Coronary artery (tissue), 2 donors: ENCODE data around the gene INSL6.
A peak's percentile ranks its signal among the peaks of the same experiment; 100 is the strongest.
"Not testable (repeated sequence)": the region's sequence is repeated elsewhere in the genome, so short reads cannot be mapped to it uniquely, and the experiment has no call there.

Experiments
- DNase-seq: peaks from one replicate; pipeline ENCODE4 v3.0.0-alpha.2; 2017; ENCODE audit warnings: low spot score
- H3K27ac ChIP-seq, 2 donors: fragments of 200-600 bp; sonication (generic); one replicate each; pipeline ENCODE4 v1.5.1; 2016 to 2019
- H3K4me3 ChIP-seq: fragments of 200-600 bp; sonication (generic); 2 replicates; pipeline ENCODE4 v1.5.1; 2016; ENCODE audit warnings: mild to moderate bottlenecking, moderate library complexity
- TF ChIP-seq, protein P1 (sequence below): fragments of 200-600 bp; sonication (generic); IDR thresholded peaks from one replicate; pipeline ENCODE4 v1.5.1; 2019; ENCODE audit warnings: antibody characterized with exemption

Gene INSL6

GRCh38 chr9:5188060-5188984, 2.9 kb upstream of the INSL6 start:
- H3K27ac ChIP-seq = no peak overlapping the region
- DNase-seq = no peak
- peak overlapping the region; percentile 42 for H3K4me3 ChIP-seq
- TF ChIP-seq, protein P1, sequence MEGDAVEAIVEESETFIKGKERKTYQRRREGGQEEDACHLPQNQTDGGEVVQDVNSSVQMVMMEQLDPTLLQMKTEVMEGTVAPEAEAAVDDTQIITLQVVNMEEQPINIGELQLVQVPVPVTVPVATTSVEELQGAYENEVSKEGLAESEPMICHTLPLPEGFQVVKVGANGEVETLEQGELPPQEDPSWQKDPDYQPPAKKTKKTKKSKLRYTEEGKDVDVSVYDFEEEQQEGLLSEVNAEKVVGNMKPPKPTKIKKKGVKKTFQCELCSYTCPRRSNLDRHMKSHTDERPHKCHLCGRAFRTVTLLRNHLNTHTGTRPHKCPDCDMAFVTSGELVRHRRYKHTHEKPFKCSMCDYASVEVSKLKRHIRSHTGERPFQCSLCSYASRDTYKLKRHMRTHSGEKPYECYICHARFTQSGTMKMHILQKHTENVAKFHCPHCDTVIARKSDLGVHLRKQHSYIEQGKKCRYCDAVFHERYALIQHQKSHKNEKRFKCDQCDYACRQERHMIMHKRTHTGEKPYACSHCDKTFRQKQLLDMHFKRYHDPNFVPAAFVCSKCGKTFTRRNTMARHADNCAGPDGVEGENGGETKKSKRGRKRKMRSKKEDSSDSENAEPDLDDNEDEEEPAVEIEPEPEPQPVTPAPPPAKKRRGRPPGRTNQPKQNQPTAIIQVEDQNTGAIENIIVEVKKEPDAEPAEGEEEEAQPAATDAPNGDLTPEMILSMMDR = no peak

DNA sequence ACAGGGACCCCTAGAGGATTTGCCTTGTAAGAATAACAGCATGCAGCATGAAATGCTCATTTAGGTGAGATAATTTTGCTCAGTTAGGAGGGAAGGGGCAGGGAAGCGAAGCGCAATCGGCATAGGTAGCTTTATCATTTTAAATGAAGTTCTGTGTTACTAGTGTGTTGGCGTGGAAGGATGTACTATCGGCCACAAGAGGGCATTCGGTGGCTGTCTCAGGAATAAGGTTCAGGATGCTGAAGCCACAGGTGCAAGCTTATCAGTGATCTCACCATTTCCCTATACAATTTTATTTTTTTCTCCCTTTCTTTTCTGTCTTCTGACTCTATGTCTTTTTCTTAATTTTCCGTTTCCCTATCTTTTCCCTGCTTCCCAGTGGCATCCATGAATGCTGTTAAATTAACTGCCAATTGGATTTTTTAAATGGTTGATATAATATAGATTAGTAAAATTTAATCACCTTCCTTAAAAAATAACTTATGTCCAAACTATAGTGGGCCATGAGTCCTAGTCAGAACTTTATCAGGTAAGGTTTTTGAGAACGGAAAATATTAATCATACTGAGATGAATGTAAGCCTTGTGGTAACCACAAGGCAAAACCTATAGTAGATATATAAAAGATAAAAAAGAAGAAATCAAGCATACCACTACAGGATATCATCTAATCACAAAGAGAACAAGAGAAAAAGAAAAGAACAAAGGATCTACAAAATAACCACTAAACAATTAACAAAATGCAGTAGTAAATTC, 1.2 kb upstream of the INSL6 start:
- no peak for DNase-seq
- no peak overlapping the region for H3K4me3 ChIP-seq
- TF ChIP-seq, protein P1 = no peak
- no peak overlapping the region for H3K27ac ChIP-seq

GRCh38 chr9:5184776-5185175, 663 bp downstream of the INSL6 start:
- H3K27ac ChIP-seq = no peak overlapping the region
- no peak for DNase-seq
- no peak overlapping the region for H3K4me3 ChIP-seq
- TF ChIP-seq, protein P1 = no peak

- not testable (repeated sequence) for H3K4me3 ChIP-seq, DNase-seq, H3K27ac ChIP-seq
Measured at GRCh38 chr9:5180631-5181030, 4.8 kb downstream of the INSL6 start.

DNA sequence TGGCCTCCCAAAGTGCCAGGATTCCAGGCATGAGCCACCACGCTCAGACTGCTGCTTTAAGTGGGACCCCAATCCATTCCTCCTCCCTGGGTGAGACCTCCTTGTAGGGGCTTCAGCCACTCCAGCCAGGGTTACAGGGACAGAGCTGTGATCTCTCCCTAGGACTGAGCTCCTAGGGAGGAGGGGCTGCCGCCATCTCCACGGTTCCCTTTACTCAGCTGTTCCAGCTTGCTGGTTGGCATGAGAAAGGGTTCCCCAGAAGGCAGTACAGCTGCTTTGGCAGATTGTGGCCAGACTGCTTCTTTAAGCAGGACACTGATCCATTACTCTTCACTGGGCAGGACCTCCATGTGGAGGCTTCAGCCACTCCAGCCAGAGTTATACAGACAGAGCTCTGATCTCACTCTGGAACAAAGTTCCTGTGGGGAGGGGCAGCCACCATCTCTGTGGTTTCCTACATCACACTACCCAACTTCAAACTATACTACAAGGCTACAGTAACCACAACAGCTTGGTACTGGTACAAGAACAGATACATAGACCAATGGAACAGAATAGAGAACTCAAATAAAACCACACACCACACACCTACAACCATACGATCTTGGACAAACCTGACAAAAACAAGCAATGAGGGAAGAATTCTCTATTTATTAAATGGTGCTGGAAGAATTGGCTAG, 7.2 kb downstream of the INSL6 start:
- Histone ChIP-seq H3K4me3 (no peak overlapping the region), H3K27ac (no peak overlapping the region)
- DNase-seq = no peak
- TF ChIP-seq, protein P1 = no peak

DNA sequence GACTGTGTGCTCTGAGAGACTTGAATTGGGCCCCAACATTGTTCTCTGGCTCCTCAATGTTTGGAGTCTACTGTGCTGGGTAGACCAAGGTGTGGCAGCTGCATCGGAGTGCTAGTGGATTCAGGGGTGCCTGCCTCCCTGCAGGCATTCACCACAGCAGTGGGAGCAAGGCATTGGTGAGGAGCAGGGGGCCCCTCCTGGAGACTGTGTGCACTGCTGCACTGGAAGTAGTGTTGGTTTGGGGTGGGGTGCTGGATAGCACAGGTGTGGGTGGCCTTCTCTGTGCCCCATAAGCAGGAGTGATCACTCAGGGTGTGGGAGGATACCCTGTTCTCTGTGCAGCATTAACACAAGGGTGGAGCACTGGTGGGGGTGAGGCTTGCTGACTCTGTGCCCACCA, 39.2 kb downstream of the INSL6 start:
- DNase-seq = no peak
- Histone ChIP-seq H3K27ac (no peak overlapping the region), H3K4me3 (no peak overlapping the region)
- TF ChIP-seq, protein P1 = no peak

DNA sequence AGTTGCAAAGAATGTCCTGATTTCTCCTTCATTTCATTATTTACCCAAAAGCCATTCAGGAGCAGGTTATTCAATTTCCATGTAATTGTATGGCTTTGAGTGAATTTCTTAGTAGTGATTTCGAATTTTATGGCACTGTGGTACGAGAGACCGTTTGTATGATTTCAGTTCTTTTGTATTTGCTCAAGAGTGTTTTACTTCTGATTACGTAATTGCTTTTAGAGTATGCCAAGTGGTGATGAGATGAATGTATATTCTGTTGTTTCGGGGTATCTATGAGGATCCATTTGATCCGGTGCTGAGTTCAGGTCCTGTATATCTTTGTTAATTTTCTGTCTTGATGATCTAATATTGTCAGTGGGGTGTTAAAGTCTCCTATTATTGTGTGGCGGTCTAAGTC, 41.2 kb downstream of the INSL6 start:
- DNase-seq = no peak
- TF ChIP-seq, protein P1 = no peak
- H3K4me3 ChIP-seq = no peak overlapping the region
- no peak overlapping the region for H3K27ac ChIP-seq
